ENCODE measurements around the gene PTPRG. TPM values are rescaled to one million over a fixed set of nuclear protein-coding genes. Genes with fewer than 3 reads are reported as not detected.

Gene PTPRG
- polyA plus RNA-seq, 1 donor (not counting 4 experiments of a cell fraction or from before 2014, with no cell fraction given), result 12.1 TPM

DNA sequence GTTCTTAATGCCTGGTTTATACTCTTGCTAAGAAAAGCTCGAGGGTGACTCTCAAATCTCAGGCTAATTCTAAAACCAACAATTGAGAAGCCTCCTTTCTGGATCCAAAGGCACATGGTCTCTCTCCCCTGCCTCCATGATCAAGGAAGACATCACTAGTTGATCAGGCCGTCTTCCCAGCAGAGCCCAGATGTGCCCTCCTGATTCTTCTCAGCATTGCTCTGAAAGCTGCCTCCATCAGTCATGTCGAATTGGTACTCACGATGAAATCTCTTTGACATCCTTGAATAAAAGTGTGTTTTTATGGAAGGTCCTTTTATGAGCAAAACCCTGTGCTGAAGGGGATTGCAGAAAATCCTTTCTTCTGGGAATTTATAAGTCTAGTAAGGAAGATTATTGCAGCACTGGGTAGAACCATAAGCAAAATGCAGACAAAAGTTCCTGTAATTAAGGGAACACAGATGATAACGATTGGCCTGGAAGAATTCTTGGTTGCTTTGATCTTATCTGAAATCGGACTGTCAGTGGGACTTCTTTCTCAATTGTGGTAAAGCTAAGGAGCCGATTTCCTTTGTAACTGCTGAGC, 345.9 kb downstream of the PTPRG start:
- Histone ChIP-seq H2AFZ (ENCODE audit: control insufficient read depth, low read length) (no peak overlapping the region), H3K4me3 (ENCODE audit: control insufficient read depth in 2 of 3, extremely low read depth in 1 of 3, insufficient read depth in 2 of 3, low read depth in 1 of 3, low read length in 3 of 3) (no peak overlapping the region), H3K4me2 (ENCODE audit: control insufficient read depth, extremely low read depth, insufficient read depth, low read depth, low read length) (no peak overlapping the region), H3K9me1 (ENCODE audit: control insufficient read depth, extremely low read depth, insufficient read depth, low read length) (no peaks in the 10 kb centered on the region), H4K20me1 (ENCODE audit: control insufficient read depth, extremely low read depth, insufficient read depth, low read length) (no peaks in the 10 kb centered on the region), H3K9me3 (ENCODE audit: control insufficient read depth, low read depth, low read length) (no peaks in the 10 kb centered on the region), H3K36me3 (ENCODE audit: control insufficient read depth in 2 of 2, extremely low read depth in 1 of 2, insufficient read depth in 2 of 2, low read length in 2 of 2) (no peaks in the 10 kb centered on the region), H3K79me2 (ENCODE audit: control insufficient read depth, insufficient read depth, low read length) (peaks cover 1% of the 10 kb centered on the region), H3K9ac (ENCODE audit: control insufficient read depth, extremely low read depth, insufficient read depth, low read length) (no peak overlapping the region), H3K27me3 (ENCODE audit: control insufficient read depth, extremely low read depth, insufficient read depth, low read length) (no peaks in the 10 kb centered on the region), H3K27ac (ENCODE audit: control insufficient read depth, insufficient read depth, low read length) (no peak overlapping the region), H3K4me1 (ENCODE audit: control insufficient read depth, extremely low read depth, insufficient read depth, low read length) (peaks cover 12% of the 10 kb centered on the region)
- dilution Hi-C loops (cut with MboI; ENCODE audit: extremely low pct_ligation_motif_present, low sequenced_read_pairs), result no loop called here
- TF ChIP-seq EZH2 (IDR thresholded peaks at IDR 0.05; ENCODE audit: low read length) (no peak), CTCF (optimal IDR thresholded peaks at IDR 0.05 in 1 of 3, IDR thresholded peaks at IDR 0.05 in 1 of 3, conservative IDR thresholded peaks at IDR 0.05 in 1 of 3; ENCODE audit: extremely low read depth in 1 of 3, insufficient read depth in 2 of 3, low read length in 3 of 3) (no peak)
- FAIRE-seq (no peak), DNase-seq (ENCODE audit: low read depth, low spot score) (no peak)

GRCh38 chr3:61908382-61908781, 347.0 kb downstream of the PTPRG start:
- Histone ChIP-seq H3K9me3 (ENCODE audit: control insufficient read depth, low read depth, low read length) (no peaks in the 10 kb centered on the region), H3K4me2 (ENCODE audit: control insufficient read depth, extremely low read depth, insufficient read depth, low read depth, low read length) (no peak overlapping the region), H3K9ac (ENCODE audit: control insufficient read depth, extremely low read depth, insufficient read depth, low read length) (no peak overlapping the region), H3K79me2 (ENCODE audit: control insufficient read depth, insufficient read depth, low read length) (no peaks in the 10 kb centered on the region), H3K27ac (ENCODE audit: control insufficient read depth, insufficient read depth, low read length) (no peak overlapping the region), H3K4me3 (ENCODE audit: control insufficient read depth in 2 of 3, extremely low read depth in 1 of 3, insufficient read depth in 2 of 3, low read depth in 1 of 3, low read length in 3 of 3) (no peak overlapping the region), H3K27me3 (ENCODE audit: control insufficient read depth, extremely low read depth, insufficient read depth, low read length) (no peaks in the 10 kb centered on the region), H2AFZ (ENCODE audit: control insufficient read depth, low read length) (no peak overlapping the region), H3K4me1 (ENCODE audit: control insufficient read depth, extremely low read depth, insufficient read depth, low read length) (peaks cover 12% of the 10 kb centered on the region), H3K36me3 (ENCODE audit: control insufficient read depth in 2 of 2, extremely low read depth in 1 of 2, insufficient read depth in 2 of 2, low read length in 2 of 2) (no peaks in the 10 kb centered on the region), H3K9me1 (ENCODE audit: control insufficient read depth, extremely low read depth, insufficient read depth, low read length) (no peaks in the 10 kb centered on the region), H4K20me1 (ENCODE audit: control insufficient read depth, extremely low read depth, insufficient read depth, low read length) (no peaks in the 10 kb centered on the region)
- dilution Hi-C loops (cut with MboI; ENCODE audit: extremely low pct_ligation_motif_present, low sequenced_read_pairs), result no loop called here
- FAIRE-seq (no peak), DNase-seq (ENCODE audit: low read depth, low spot score) (no peak)
- no peak for TF ChIP-seq EZH2 (IDR thresholded peaks at IDR 0.05; ENCODE audit: low read length)
- TF ChIP-seq CTCF (optimal IDR thresholded peaks at IDR 0.05 in 1 of 3, IDR thresholded peaks at IDR 0.05 in 1 of 3, conservative IDR thresholded peaks at IDR 0.05 in 1 of 3; ENCODE audit: extremely low read depth in 1 of 3, insufficient read depth in 2 of 3, low read length in 3 of 3), result no peak

Data from keratinocyte (primary cell).